Liver (tissue), 9 donors: ENCODE measurements around the gene DAPK1. TPM values are rescaled to one million over a fixed set of nuclear protein-coding genes. Genes with fewer than 3 reads are reported as not detected.

Source experiments
- DNase-seq: peaks from one replicate; pipeline ENCODE4 v3.0.0-alpha.2; 2017; ENCODE audit warnings: low spot score
- H3K27ac ChIP-seq, 2 donors: one replicate each; pipeline ENCODE4 v1.7.0; 2013; ENCODE audit warnings: inconsistent platforms in 2 of 2, low read length in 2 of 2, control low read depth in 1 of 2, low read depth in 1 of 2, mild to moderate bottlenecking in 1 of 2
- H3K27me3 ChIP-seq, 4 donors: one replicate each; pipeline versions ENCODE4 v1.6.1 to v1.7.0; 2013; ENCODE audit warnings: low read length in 3 of 4, inconsistent platforms in 1 of 4, mild to moderate bottlenecking in 1 of 4, moderate library complexity in 1 of 4; ENCODE audit not compliant: control insufficient read depth in 4 of 4, insufficient read depth in 4 of 4
- H3K36me3 ChIP-seq, 4 donors: one replicate each; pipeline versions ENCODE4 v1.6.1 to v1.7.0; 2013; ENCODE audit warnings: low read length in 3 of 4, mild to moderate bottlenecking in 3 of 4, low read depth in 1 of 4, moderate library complexity in 1 of 4; ENCODE audit not compliant: control insufficient read depth in 4 of 4, insufficient read depth in 3 of 4
- H3K4me1 ChIP-seq, 4 donors: one replicate each; pipeline versions ENCODE4 v1.6.1 to v1.7.0; 2013; ENCODE audit warnings: low read length in 3 of 4, mild to moderate bottlenecking in 3 of 4, moderate library complexity in 1 of 4; ENCODE audit not compliant: control insufficient read depth in 4 of 4, insufficient read depth in 4 of 4
- H3K4me3 ChIP-seq, 3 donors: one replicate each; pipeline versions ENCODE4 v1.6.1 to v1.7.0; 2013; ENCODE audit warnings: low read length in 3 of 3, control low read depth in 1 of 3, low read depth in 1 of 3, mild to moderate bottlenecking in 1 of 3
- H3K9ac ChIP-seq, 2 donors: one replicate each; pipeline ENCODE4 v1.7.0; 2013; ENCODE audit warnings: low read length in 2 of 2, mild to moderate bottlenecking in 2 of 2, moderate library complexity in 2 of 2, control low read depth in 1 of 2, low read depth in 1 of 2
- H3K9me3 ChIP-seq, 4 donors: one replicate each; pipeline versions ENCODE4 v1.6.1 to v1.7.0; 2013; ENCODE audit warnings: low read length in 3 of 4; ENCODE audit not compliant: control insufficient read depth in 4 of 4
- ATF3 ChIP-seq: IDR thresholded peaks from 2 replicates; pipeline ENCODE4 v1.6.1; 2016; ENCODE audit warnings: antibody characterized with exemption
- CTCF ChIP-seq: fragments of 150-350 bp; IDR thresholded peaks from 2 replicates; pipeline ENCODE4 v1.5.1; 2017; ENCODE audit warnings: improper control_type of control experiment, low read depth, low read length; ENCODE audit not compliant: missing input control
- EGR1 ChIP-seq, 2 donors: IDR thresholded peaks; 2 replicates each; pipeline ENCODE4 v1.6.1; 2016 to 2018; ENCODE audit warnings: antibody characterized with exemption in 2 of 2, low read depth in 2 of 2
- FOXA1 ChIP-seq: IDR thresholded peaks from 2 replicates; pipeline ENCODE4 v1.6.1; 2016; ENCODE audit warnings: antibody characterized with exemption
- FOXA2 ChIP-seq: IDR thresholded peaks from 2 replicates; pipeline ENCODE4 v1.6.1; 2016; ENCODE audit warnings: antibody characterized with exemption
- GABPA ChIP-seq, 2 donors: IDR thresholded peaks in 1 of 2; conservative IDR thresholded peaks in 1 of 2; 2 replicates each; pipeline ENCODE4 v1.6.1; 2016; ENCODE audit warnings: antibody characterized with exemption in 2 of 2, mild to moderate bottlenecking in 1 of 2, moderate library complexity in 1 of 2
- HNF4A ChIP-seq, 2 donors: conservative IDR thresholded peaks; 2 replicates each; pipeline ENCODE4 v1.6.1; 2016; ENCODE audit warnings: antibody characterized with exemption in 2 of 2, mild to moderate bottlenecking in 2 of 2
- HNF4G ChIP-seq: IDR thresholded peaks from 2 replicates; pipeline ENCODE4 v1.6.1; 2016; ENCODE audit warnings: antibody characterized with exemption
- JUND ChIP-seq, 2 donors: IDR thresholded peaks; 2 replicates each; pipeline ENCODE4 v1.6.1; 2016; ENCODE audit warnings: antibody characterized with exemption in 2 of 2
- MAX ChIP-seq: IDR thresholded peaks from 2 replicates; pipeline ENCODE4 v1.6.1; 2016; ENCODE audit warnings: antibody characterized with exemption
- NR2F2 ChIP-seq: IDR thresholded peaks from 2 replicates; pipeline ENCODE4 v1.6.1; 2016; ENCODE audit warnings: antibody characterized with exemption
- RAD21 ChIP-seq, 2 donors: IDR thresholded peaks; 2 replicates each; pipeline ENCODE4 v1.6.1; 2016; ENCODE audit warnings: antibody characterized with exemption in 2 of 2, mild to moderate bottlenecking in 2 of 2
- REST ChIP-seq: IDR thresholded peaks from 2 replicates; pipeline ENCODE4 v1.6.1; 2016; ENCODE audit warnings: antibody characterized with exemption, mild to moderate bottlenecking
- RXRA ChIP-seq, 2 donors: IDR thresholded peaks; 2 replicates each; pipeline ENCODE4 v1.6.1; 2017 to 2018; ENCODE audit warnings: antibody characterized with exemption in 2 of 2, mild to moderate bottlenecking in 1 of 2
- SP1 ChIP-seq: IDR thresholded peaks from 2 replicates; pipeline ENCODE4 v1.6.1; 2018; ENCODE audit warnings: antibody characterized with exemption, mild to moderate bottlenecking
- TAF1 ChIP-seq: conservative IDR thresholded peaks from 2 replicates; pipeline ENCODE4 v1.6.1; 2016; ENCODE audit warnings: antibody characterized with exemption, mild to moderate bottlenecking
- YY1 ChIP-seq: IDR thresholded peaks from 2 replicates; pipeline ENCODE4 v1.6.1; 2016; ENCODE audit warnings: antibody characterized with exemption, mild to moderate bottlenecking
- ZBTB33 ChIP-seq: IDR thresholded peaks from 2 replicates; pipeline ENCODE4 v1.6.1; 2016; ENCODE audit warnings: antibody characterized with exemption
- WGBS: extraction: QIAGEN DNeasy Blood & Tissue Kit; methylation state at CpG from one replicate; pipeline ENCODE4 v1.1.7; 2013; 5-methylcytosine and 5-hydroxymethylcytosine counted together
- polyA plus RNA-seq, 2 donors: library from polyadenylated mRNA; stranded (reverse) in 1 of 2; unstranded in 1 of 2; fragments of 200-250 nt in 1 of 2; fragments of >200 nt in 1 of 2; fragmentation: Nextera tagmentation in 1 of 2; extraction: Ambion mirVana in 1 of 2; gene quantifications; one replicate each; pipeline versions ENCODE4 v1.2.1 to v1.2.3, GENCODE V29; 2013 to 2015
- total RNA-seq, 2 donors: library from RNA; depleted of rRNA; stranded (reverse); fragments of >200 nt; gene quantifications; one replicate each; pipeline ENCODE4 v1.2.3, GENCODE V29; 2014
- donor health status: healthy.
- donor health status: healthy.
- donor health status: healthy.
- donor health status: healthy.
- donor health status: healthy.

Gene DAPK1
- total and polyA plus RNA-seq, 4 donors = 14.0 to 40.8 (median 21.8) TPM

GRCh38 chr9:87531370-87532295 lies 34.0 kb downstream of the DAPK1 start:
- 54% methylated on average over 3 of the region's 3 CpGs for WGBS
- no peak overlapping the region for H3K9ac ChIP-seq
- no peak for DNase-seq
- H3K9me3 ChIP-seq = no peaks in the 10 kb centered on the region
- H3K36me3 ChIP-seq = no peaks in the 10 kb centered on the region
- no peak overlapping the region for H3K27ac ChIP-seq
- no peaks in the 10 kb centered on the region for H3K27me3 ChIP-seq
- no peak overlapping the region for H3K4me3 ChIP-seq
- peaks cover 3 to 29% (median 22%) of the 10 kb centered on the region in 4 donors for H3K4me1 ChIP-seq
- no peak for TF ChIP-seq NR2F2
- TF ChIP-seq RAD21 (IDR thresholded peaks at IDR 0.05) = no peak
- no peak for TF ChIP-seq EGR1 (IDR thresholded peaks at IDR 0.05; ENCODE audit: low read depth in 2 of 2)
- no peak for TF ChIP-seq ZBTB33
- no peak for TF ChIP-seq SP1
- TF ChIP-seq FOXA1 = no peak
- no peak for TF ChIP-seq MAX
- TF ChIP-seq TAF1 = no peak
- TF ChIP-seq YY1 = no peak
- TF ChIP-seq ATF3 = no peak
- no peak for TF ChIP-seq JUND (IDR thresholded peaks at IDR 0.05)
- TF ChIP-seq HNF4G = no peak
- TF ChIP-seq RXRA (IDR thresholded peaks at IDR 0.05) = no peak
- TF ChIP-seq HNF4A (conservative IDR thresholded peaks at IDR 0.05) = no peak
- no peak for TF ChIP-seq CTCF
- no peak for TF ChIP-seq REST
- no peak for TF ChIP-seq FOXA2
- TF ChIP-seq GABPA (IDR thresholded peaks at IDR 0.05 in 1 of 2, conservative IDR thresholded peaks at IDR 0.05 in 1 of 2) = no peak
